B cell (primary cell): Measurements from ENCODE around the gene USP53. TPM values are rescaled to one million over a fixed set of nuclear protein-coding genes. Genes with fewer than 3 reads are reported as not detected.

Experiments
- polyA plus RNA-seq: library from polyadenylated mRNA; depleted of rRNA; stranded (reverse); fragments of >200 nt; gene quantifications from 2 replicates; pipeline ENCODE4 v1.2.3, GENCODE V29; 2012
- total RNA-seq, 2 donors: library from RNA; stranded (reverse); fragments of 120-200 nt in 1 of 2; gene quantifications; 1 replicate in 1 of 2; 2 replicates in 1 of 2; pipeline versions ENCODE4 v1.2.3 to v1.2.4, GENCODE V29; 2013 to 2022

Gene USP53
- total and polyA plus RNA-seq, 2 donors (not counting 1 experiment from before 2014, with no cell fraction given), result 12.9 to 45.0 TPM

Other genes with a start within 250 kb of the USP53 start
- not detected in 2 replicates for gene MYOZ2, start 76.9 kb upstream of the USP53 start, total RNA-seq
- not detected in 2 replicates for gene MYOZ2, start 76.9 kb upstream of the USP53 start, polyA plus RNA-seq
- not detected in 2 replicates for gene FABP2, start 109.4 kb downstream of the USP53 start, total RNA-seq
- gene FABP2, start 109.4 kb downstream of the USP53 start, polyA plus RNA-seq, result not detected in 2 replicates